NCI-H2196 treated with DMSO at 0.1 percent for 48 hours (cell line): ENCODE results near the gene KCNJ3.

Experiments
- DNase-seq: peaks from one replicate; lab custom pipeline; 2025; ENCODE audit not compliant: unreplicated experiment; lab: John Stamatoyannopoulos, UW

KCNJ3 gene, protein sequence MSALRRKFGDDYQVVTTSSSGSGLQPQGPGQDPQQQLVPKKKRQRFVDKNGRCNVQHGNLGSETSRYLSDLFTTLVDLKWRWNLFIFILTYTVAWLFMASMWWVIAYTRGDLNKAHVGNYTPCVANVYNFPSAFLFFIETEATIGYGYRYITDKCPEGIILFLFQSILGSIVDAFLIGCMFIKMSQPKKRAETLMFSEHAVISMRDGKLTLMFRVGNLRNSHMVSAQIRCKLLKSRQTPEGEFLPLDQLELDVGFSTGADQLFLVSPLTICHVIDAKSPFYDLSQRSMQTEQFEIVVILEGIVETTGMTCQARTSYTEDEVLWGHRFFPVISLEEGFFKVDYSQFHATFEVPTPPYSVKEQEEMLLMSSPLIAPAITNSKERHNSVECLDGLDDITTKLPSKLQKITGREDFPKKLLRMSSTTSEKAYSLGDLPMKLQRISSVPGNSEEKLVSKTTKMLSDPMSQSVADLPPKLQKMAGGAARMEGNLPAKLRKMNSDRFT

DNA sequence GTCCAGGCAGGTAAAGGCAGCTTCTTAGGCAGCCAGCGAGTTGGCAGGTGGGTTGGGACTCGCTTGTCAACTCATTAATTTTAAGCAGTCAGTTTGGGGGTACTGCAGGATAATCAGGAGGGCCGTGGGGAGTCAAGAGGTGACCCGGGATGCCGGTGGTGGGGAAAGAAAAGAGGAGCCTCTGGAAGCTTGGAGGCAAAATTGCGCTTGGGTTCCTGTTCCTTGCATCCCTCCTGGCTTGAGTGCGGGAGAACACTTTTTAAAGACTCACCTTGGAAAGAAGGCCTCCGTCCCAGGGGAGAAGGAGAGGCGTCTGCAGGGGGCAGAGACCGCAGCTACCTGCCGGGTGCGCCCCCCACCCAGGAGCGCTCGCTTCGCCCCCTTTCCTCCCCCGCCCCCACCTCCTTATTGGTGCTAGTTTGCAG, at the start of gene KCNJ3:
KCNJ3 (plus strand) TSS at position 400 of the 425 bp plus-strand sequence. CDS start 81 bp downstream, outside the sequence.
- DNase-seq = no peak

DNA sequence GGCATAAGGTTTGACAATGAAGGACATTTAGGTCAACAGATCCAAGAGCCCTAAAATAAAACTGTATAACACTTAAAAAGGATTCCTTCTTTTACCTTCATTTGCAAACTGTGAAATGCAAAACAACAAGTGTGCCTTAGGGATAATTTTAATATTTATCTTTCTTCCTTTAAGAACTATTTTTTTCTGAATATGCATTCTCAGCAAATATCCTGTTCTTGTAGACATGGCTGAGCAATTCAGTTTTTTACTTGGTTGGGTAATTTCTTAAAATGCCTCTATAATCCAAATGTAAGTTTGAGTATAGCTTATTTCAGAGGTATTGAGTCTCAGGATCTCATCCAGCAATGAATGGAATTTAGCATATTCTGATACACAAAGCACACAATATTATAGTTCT, 43.0 kb upstream of the KCNJ3 start:
- DNase-seq = no peak

DNA sequence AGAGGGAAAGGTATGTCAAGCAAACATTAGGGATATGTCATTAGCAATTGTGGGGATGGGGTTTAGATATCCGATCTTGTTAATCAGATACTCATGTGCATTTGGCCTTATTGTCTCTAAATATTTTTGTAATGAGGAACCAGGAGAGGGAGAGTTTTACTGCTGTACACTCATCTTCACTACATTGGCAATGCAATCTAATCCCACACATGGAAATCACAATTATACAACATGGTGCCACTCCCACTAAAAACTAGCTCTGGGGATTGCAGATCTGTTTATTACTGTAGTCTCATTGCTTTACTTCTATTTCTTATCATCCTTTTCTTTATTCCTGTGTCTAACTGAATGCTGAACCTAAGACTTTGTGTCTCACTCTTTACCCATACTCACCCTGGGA, 39.6 kb upstream of the KCNJ3 start:
- no peak for DNase-seq

DNA sequence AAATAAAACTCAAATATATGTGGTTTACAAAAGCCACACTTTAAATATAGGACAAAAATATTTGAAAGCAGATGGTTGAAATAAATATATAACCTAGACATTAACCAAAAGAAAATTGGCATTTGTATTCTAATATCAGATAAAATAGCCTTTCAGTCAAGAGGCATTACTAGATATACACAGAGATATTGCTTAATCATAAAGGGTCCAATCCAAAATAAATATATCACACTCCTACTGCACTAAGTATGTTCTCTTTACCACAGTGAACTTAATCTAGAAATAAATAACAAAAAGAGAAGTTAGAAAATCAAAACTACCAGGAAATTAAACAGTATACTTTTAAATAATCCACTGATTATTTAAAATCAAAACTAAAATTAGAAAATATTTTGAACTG, 34.2 kb upstream of the KCNJ3 start:
- DNase-seq = no peak

DNA sequence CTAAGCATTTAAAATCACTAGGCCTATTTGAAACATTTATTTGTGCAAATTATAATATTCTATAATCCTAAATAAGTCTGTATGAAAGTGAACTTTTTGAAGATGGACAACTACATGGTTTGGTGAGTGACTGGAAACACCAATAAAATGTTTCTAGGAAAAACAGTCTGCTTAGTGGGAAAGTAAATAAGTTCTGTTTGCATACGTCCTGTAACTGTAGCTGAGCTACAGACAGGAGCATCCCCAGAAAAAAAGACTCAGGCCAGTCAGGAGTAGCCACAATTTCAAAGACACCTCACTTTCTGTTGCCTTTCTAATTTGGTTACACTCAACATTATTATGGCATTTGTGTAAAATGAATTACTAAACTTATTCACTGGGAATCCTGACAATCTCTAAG, 28.4 kb upstream of the KCNJ3 start:
- DNase-seq = no peak

DNA sequence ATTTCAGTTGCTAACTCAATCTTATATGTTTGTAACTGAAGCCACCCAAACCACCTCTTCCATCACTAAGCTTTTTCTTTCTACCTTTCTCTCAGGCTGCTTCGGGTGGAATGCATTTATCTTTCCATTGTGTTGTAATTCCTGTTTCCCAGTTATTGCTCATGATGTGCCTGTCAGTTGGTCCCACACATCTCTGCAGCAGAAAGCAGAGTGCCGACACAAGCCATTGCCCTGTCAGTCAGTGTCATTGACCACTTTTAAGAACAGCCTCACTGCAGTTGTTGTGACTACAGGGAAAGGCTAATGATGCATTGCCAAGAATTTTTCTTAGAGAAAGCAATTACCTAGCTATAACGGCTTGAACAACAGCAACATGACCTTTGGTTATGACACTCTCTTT, 24.8 kb upstream of the KCNJ3 start:
- no peak for DNase-seq

DNA sequence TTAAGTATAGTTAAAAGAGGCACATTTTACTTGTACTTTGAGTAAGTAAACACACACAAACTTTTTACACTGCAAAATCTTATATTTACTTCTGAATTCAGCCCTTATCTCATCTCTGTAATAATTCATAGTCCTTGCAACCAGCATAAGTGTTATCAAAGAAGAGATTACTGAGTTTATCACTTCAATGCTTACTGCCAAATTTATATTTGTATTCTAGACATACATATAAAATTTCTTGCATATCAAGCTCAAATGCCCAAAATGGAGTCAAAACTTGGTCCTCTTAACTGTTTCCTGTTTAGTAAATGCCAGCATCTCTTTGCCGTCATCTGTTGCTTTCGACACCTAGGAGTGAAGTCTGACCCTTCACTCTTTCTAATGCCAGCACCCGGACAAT, 21.1 kb upstream of the KCNJ3 start:
- DNase-seq = no peak

DNA sequence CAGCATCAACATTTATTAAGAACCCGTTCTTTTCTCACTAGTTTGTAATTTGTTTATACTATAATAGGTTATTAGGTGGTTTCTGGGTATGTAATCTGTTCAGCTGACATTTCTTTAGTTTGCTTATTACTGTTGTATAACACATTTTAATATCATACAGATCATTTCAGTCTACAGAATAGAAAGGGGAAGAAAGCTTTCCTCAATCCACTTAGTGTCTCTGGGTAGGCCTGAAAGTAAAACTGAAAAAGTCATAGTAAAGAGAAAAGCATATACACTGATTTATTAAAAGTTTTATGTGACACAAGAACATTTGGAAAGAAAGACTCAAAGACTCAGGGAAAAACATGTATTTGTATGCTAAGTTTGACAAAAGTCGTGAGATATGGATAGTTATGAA, 16.8 kb upstream of the KCNJ3 start:
- DNase-seq = no peak

DNA sequence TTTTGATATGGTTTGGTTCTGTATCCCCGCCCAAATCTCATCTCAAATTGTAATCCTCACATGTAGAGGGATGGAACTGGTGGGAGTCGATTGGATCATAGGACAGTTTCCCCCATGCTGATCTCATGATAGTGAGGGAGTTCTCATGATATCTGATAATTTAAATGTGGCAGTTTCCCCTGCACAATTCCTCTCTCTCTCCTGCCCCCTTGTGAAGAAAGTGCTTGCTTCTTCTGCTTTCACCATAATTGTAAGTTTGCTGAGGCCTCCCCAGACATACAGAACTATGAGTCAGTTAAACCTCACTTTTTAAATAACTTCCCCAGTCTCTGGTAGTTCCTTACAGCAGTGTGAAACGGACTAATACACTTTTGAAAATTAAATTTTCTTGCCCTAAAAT, 12.3 kb upstream of the KCNJ3 start:
- no peak for DNase-seq

DNA sequence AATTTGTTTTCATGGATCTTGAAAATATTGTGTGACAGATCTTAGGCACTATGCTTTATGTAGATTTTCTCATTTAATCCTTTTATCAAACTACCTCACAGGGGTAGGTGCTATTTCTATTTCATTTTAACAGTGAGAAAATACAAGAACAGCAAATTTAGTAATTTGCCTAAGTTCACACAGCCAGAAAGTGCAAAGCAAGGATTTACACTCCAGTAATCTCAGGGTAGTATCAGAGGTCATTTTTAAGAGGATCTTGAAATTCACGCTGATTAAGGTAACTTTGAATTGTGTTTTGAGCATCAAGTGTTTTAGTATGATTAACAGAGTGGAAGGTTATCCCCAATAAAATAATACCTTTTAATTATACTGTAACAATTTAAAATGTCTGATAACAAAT, 10.1 kb upstream of the KCNJ3 start:
- DNase-seq = no peak

DNA sequence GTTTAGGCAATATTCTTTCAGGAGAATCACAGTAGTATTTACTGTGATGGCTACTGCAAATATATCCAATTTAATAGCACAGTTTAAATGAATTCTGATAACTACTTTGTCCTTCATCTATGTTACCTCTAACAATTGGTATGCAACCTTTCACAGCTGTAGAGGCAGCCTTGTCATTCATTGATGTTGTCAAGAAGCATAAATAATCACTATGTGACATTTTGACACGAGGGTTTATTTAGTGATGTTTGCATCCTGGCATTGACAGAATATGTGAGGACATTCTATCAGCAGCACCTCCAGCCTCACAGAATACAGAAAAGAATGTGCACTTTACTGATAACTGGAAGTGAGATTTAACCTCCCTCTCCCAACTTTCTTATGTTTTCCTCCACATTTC, 9.3 kb upstream of the KCNJ3 start:
- no peak for DNase-seq

DNA sequence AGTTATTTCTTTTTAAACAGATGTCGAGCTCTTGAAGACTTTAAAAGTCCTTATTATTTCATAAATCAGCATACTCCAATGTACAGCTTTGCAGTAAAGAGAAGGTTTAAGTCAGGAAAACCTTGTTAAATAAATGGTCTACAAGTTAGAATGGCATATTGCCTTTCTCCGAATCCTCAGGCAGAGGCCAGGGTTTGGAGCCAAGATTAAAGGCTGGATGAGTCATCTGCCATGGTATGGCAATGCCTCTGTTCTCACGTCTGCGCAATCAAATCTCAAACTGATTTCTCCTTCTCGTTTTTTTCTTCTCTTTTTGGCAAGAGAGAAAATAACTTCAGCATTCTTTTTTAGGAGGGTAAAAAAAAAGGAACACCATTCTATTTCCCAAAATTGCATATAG, 5.6 kb upstream of the KCNJ3 start:
- no peak for DNase-seq

DNA sequence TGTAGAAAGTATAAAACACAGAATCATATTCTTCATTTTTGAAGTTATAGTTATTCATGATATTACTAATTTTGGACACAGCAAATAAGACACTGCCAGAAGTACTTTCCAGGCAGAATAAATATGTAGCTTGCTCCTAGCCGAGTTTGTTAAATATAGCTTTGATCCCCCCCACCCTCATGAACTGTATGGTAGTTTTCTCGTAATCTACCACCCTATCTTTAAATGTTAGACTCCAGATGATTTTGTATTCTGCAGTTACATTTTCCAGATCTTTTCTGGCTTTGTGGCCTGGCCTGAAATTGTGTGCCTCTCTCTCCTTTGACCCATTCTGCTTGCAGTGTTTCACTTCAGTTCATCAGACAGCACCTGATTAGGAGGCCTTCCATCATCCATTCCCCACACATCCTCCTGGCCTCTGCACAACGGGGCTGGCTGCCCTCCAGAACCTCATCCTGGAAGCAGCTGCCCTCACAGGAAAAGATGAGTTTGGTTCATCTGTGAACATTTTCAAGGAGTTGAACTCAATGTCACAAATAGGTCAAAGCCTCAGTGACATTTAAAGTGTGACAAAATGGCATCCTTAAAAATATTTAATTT, 4.7 kb upstream of the KCNJ3 start:
- DNase-seq = no peak

DNA sequence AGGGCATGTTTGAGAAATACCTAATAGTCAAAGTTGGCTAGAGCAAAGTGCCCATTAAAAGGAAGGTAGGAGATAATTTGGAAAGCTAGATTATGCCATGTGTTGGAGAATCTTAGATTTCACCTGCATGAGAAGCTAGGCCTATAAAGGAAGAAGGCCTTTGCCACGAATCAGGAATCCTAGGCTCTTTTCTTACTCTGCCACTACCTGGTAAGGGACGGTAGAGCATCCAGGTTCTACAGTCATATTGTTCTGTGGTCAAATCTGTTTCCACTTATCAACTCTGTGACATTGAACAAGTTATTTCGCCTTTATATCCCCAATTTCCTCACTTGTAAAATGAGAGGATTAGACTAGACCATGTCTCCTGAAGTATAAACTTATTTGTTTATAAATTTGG, 3.6 kb upstream of the KCNJ3 start:
- no peak for DNase-seq

DNA sequence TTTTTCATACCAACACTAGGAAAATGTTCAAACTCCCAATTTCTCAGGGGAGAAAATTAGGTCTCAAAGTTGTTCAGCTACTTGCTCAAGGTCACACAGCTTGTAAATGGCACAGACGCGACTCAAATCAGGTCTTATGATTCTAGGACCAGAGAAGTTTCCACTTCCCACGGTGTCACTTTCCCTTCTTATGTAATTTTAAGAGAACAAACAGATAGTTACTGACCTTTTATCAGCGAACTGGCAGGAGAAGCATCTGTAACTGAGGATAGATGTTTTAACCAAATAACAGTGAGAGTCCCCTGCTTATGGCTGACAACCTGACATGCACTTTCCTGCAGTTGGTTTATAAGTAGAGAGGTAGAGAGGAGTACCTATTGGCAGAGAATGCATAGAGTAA, 2.1 kb upstream of the KCNJ3 start:
- no peak for DNase-seq

DNA sequence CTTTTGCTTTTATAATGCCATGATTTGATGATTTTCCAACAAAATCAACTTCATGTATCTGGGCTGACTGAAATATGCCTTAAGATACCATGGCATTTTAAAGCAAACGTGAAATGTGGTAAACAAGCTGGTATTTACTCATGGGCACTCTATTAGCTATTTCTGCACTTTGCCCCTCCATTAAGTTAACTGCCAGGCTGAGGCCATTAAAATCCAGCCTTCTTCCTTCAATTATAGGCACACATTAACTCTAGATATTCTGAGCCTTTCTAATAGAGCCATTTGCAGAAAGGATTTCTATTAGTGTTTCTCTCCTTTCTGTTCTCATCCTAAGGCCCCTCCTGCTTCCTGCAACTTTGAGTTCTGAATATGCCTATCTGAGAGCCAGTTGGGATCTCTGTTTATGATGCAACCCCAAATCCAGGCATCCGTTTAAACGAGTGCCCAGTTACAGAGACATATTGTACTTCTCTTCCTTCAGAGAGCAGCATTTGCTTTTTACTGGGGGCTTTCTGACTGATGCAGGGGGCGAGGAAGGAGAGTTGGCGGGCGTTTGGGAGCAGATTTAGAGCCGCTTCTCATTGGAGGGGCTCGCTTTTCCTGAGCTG, 1.6 kb upstream of the KCNJ3 start:
- DNase-seq = no peak

DNA sequence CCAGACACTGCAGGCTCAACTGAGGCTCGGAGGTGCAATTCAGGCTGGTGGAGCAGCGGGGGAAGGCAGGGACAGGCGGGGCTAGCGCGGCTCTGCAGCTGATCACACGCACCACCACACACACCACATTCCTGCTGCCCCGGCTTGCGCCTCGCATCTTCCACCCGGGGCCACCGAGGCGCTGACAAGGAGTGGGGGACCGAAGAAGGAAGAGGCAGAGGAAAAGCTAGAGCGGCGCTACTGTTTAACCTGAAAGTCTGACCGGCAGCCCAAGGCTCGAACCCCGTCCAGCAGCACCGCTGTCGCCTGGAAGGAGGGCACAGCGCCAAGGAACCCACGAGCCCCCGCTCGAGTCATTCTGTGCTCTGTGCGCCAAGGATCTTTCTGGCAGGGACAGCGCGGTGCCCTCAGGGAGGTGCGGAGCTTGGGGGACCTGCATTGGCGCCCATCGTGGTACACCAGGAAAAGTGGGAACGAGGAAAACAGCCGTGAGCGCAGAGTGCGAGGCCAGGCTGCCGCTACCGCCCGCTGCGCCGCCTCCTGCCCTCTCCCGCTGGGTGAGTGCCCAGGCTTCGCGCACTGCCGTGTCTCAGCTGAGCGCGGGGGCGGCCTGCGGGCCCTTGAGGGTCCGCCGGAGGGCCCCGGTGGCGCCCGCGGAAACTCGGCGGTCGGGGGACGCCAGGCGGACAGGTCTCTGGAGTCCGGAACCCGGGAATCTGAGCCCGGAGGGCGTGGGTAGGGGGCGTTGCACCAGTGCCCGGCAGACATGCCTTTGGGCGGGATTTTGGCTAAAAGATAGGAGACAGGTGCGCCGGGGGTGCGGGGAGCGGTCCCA, 860 bp upstream of the KCNJ3 start:
- DNase-seq = no peak

DNA sequence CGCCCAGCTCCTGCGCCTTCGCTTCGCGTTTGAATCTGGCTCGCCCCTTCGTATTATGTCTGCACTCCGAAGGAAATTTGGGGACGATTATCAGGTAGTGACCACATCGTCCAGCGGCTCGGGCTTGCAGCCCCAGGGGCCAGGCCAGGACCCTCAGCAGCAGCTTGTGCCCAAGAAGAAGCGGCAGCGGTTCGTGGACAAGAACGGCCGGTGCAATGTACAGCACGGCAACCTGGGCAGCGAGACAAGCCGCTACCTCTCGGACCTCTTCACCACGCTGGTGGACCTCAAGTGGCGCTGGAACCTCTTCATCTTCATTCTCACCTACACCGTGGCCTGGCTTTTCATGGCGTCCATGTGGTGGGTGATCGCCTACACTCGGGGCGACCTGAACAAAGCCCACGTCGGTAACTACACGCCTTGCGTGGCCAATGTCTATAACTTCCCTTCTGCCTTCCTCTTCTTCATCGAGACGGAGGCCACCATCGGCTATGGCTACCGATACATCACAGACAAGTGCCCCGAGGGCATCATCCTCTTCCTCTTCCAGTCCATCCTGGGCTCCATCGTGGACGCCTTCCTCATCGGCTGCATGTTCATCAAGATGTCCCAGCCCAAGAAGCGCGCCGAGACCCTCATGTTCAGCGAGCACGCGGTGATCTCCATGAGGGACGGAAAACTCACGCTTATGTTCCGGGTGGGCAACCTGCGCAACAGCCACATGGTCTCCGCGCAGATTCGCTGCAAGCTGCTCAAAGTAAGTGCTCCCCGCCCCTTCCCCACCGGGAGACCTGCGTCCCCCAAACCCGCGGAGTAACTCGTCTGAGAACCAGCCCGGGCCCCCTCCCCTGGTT, 453 bp downstream of the KCNJ3 start:
- DNase-seq = no peak

DNA sequence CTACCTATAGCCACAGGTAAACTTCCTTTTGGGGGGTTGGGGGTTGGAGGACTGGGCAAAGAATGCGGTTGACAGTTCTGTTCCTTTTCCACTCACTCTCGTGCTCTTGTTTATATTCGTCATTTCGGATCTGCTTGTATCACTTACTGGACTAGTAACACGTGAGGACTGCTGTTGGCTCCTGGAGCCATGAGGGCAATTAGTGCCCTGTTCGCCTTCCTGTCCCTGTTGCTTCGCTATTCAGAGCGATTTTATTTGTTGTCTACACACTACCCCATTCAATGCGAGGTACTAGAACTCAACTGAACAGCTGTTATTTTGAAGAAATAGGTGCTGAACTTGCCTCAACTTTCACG, 1.1 kb downstream of the KCNJ3 start:
- no peak for DNase-seq

DNA sequence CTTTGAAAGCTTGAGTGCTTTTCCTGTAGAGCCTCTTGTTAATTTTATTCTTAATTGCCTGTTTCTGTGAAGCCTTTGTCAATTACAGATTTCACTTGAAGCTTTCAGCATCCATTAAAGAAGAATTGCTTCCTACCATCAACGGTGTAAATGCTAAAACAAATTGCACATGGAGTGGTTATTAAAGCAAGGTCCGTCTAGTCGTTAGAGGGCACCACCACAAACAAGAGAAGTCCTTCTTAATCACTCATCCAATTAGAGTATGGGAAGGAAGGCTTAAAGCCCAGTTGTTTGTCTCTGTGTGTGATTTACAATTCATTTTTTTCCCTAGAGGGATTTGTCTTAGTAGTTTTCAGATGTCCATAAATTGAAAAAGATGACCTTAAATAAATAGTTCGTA, 1.6 kb downstream of the KCNJ3 start:
- DNase-seq = no peak

DNA sequence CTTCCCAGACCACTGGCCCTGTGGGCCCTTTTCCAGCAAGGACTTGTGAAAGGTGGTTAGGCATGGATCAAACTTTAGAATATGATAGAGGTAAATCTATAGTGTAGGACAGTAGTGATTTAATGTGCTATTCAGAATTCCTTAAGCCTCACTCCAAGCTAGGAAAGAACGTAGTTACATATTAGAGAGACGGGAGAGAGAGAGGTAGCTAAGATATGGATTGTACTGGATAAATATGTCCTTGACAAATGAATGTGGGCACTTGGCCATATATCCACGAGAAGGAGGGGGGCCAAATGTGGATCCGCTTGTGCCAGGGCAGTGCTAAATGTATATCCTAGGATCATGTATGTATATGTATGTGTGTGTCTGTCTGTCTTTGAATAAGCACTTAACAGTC, 6.5 kb downstream of the KCNJ3 start:
- DNase-seq = no peak
